ENCODE data around the gene C4B.
"Not testable (repeated sequence)": the region's sequence is repeated elsewhere in the genome, so short reads cannot be mapped to it uniquely, and the experiment has no call there.

The C4B gene

DNA sequence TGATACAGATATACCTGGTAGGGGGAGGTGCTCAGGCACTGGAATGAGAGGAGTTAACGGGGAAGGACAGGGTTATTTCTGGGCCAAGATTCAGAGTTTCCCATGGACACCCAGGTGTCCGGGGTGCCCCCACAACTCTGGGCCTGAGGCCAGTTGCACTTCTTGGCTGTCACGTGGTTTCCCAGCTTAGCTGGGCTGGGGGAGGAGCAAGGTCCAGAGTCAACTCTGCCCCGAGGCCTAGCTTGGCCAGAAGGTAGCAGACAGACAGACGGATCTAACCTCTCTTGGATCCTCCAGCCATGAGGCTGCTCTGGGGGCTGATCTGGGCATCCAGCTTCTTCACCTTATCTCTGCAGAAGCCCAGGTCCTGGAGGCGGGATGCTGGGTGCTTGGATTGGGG is at the start of gene C4B:
TSS of gene C4B (plus strand) at position 249 of the 400 bp plus-strand sequence. CDS start at position 300, 51 bp downstream.
- H3K4me3 ChIP-seq (ENCODE audit: low read depth, low read length); DNase-seq (ENCODE audit: low read depth): not testable (repeated sequence)

DNA sequence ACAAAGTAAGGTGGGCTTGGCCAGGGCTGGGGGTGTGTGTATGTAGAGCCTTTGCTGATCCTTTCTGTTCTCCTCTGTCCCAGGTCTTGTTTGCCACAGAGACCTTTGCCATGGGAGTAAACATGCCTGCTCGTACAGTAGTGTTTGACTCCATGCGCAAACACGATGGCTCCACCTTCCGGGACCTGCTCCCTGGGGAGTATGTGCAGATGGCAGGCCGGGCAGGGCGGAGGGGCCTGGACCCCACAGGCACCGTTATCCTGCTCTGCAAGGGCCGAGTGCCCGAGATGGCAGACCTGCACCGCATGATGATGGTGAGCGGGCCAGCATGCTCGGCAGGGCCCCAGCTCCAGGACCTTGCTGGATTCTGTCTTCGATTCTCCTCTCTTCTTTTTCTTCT is 48.9 kb upstream of the C4B start:
- TF ChIP-seq, protein P1, sequence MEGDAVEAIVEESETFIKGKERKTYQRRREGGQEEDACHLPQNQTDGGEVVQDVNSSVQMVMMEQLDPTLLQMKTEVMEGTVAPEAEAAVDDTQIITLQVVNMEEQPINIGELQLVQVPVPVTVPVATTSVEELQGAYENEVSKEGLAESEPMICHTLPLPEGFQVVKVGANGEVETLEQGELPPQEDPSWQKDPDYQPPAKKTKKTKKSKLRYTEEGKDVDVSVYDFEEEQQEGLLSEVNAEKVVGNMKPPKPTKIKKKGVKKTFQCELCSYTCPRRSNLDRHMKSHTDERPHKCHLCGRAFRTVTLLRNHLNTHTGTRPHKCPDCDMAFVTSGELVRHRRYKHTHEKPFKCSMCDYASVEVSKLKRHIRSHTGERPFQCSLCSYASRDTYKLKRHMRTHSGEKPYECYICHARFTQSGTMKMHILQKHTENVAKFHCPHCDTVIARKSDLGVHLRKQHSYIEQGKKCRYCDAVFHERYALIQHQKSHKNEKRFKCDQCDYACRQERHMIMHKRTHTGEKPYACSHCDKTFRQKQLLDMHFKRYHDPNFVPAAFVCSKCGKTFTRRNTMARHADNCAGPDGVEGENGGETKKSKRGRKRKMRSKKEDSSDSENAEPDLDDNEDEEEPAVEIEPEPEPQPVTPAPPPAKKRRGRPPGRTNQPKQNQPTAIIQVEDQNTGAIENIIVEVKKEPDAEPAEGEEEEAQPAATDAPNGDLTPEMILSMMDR (IDR thresholded peaks at IDR 0.05; ENCODE audit: low read depth, low read length, missing control alignments) = no peak
- no peak for DNase-seq (ENCODE audit: low read depth)
- no peak overlapping the region for H3K4me3 ChIP-seq (ENCODE audit: low read depth, low read length)

DNA sequence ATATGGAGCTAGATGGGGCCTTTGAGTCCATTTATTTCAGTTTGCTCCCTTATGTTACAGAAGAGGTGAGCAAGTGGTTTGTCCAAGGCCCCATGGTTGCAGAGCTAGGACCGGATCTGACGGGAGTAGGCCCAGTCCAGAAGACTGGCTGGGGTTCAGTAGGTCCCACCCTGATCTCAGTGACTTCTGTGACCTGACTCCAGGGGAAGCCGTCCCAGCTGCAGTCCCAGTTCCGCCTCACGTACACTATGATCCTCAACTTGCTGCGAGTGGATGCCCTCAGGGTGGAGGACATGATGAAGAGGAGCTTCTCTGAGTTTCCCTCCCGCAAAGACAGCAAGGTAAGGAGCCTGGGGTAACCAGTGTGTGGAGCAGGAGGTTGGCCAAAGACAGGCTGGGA is 48.1 kb upstream of the C4B start:
- no peak for DNase-seq (ENCODE audit: low read depth)
- TF ChIP-seq, protein P1 (IDR thresholded peaks at IDR 0.05; ENCODE audit: low read depth, low read length, missing control alignments) = no peak

DNA sequence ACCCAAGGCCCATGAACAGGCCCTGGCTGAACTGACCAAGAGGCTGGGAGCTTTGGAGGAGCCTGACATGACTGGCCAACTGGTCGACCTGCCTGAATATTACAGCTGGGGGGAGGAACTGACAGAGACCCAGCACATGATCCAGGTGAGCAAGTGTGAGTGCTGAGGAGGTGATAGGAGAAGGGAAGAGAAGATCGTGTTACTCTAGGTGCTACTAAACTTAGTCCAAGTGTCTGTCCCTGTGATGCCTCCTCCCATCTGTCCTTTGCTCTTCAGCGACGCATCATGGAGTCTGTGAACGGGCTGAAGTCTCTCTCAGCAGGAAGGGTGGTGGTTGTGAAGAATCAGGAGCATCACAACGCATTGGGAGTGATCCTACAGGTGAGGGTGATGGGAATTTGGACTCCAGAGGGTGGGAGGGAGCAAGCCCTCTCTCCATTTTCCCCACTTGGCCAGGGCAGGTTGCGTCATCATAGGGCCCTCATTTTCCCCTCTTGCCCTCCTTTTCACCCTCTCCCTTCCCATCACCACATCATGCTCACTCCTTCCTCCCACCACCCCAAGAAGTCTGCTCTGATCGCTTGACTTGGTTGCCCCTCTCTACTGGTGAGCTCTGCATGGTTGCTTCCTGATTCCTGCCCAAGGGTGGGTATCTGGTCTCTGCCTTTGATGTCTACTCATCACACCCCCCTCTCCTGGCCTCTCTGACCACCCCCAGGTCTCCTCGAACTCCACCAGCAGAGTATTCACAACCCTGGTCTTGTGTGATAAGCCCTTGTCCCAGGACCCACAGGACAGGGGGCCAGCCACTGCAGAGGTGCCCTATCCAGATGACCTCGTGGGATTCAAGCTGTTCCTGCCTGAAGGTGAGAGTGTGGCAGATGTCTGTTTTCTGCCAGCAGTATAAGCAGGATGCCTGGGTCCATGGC is 47.3 kb upstream of the C4B start:
- TF ChIP-seq, protein P1 (IDR thresholded peaks at IDR 0.05; ENCODE audit: low read depth, low read length, missing control alignments) = no peak
- no peak for DNase-seq (ENCODE audit: low read depth)
- no peak overlapping the region for H3K4me3 ChIP-seq (ENCODE audit: low read depth, low read length)

More for the DNA sequence above, 48.1 kb upstream of the C4B start:
- no peak overlapping the region for H3K4me3 ChIP-seq (ENCODE audit: low read depth, low read length)

DNA sequence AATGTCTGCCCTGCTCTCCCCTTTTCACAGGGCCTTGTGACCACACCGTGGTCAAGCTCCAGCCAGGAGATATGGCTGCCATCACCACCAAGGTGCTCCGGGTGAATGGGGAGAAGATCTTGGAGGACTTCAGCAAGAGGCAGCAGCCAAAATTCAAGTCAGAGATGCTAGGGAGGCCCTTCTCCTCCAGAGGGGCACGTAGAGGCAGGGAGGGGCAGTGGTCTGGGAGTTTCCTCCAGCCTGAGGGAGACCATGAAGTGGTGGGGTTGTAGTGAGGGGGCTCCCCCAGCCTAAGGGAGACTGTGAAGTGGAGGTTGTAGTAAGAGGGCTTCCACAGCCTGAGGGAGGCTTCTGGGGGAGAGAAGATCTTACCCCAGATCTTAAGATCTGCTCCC is 46.7 kb upstream of the C4B start:
- no peak overlapping the region for H3K4me3 ChIP-seq (ENCODE audit: low read depth, low read length)
- no peak for DNase-seq (ENCODE audit: low read depth)
- TF ChIP-seq, protein P1 (IDR thresholded peaks at IDR 0.05; ENCODE audit: low read depth, low read length, missing control alignments) = no peak

DNA sequence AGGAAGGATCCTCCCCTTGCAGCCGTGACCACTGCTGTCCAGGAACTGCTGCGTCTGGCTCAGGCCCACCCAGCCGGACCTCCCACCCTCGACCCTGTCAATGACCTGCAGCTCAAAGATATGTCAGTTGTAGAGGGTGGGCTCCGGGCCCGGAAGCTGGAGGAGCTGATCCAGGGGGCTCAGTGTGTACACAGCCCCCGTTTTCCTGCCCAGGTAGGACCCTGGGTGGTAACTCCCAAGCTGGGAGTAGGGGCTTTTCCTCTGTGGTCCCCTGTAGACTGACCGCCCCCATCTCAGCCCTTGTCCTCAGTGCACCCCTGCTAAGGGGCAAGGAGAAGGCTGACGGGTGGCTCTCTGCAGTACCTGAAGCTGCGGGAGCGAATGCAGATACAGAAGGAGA is 46.3 kb upstream of the C4B start:
- H3K4me3 ChIP-seq (ENCODE audit: low read depth, low read length) = no peak overlapping the region
- TF ChIP-seq, protein P1 (IDR thresholded peaks at IDR 0.05; ENCODE audit: low read depth, low read length, missing control alignments) = no peak
- DNase-seq (ENCODE audit: low read depth) = no peak

DNA sequence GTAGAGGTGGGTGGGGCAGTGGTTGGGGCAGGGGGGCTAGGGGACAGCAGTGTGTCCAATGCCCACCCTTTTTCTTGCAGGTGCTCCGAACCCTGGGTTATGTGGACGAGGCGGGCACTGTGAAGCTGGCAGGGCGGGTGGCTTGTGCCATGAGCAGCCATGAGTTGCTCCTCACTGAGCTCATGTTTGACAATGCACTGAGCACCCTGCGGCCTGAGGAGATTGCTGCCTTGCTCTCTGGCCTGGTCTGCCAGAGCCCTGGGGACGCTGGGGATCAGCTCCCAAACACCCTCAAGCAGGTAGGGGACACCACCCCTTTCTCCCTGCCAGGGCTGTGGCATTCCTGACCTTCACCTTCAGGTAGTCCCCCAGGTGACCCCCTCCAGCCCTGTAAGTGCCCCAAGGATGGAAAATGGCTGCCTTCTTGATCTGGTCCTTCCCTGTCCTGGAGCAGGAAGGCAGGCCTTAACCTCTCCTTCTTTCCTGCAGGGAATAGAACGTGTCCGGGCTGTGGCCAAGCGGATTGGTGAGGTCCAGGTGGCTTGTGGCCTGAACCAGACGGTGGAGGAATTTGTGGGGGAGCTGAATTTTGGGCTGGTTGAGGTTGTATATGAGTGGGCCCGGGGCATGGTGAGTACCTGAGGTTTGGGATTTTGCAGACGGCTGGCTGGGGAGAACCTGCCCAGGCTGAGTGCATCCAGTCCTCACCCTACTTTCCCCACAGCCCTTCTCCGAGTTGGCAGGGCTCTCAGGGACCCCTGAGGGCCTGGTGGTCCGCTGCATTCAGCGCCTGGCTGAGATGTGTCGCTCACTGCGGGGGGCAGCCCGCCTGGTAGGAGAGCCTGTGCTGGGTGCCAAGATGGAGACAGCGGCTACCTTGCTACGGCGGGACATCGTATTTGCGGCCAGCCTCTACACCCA is 45.5 kb upstream of the C4B start:
- TF ChIP-seq, protein P1 (IDR thresholded peaks at IDR 0.05; ENCODE audit: low read depth, low read length, missing control alignments) = no peak
- H3K4me3 ChIP-seq (ENCODE audit: low read depth, low read length) = no peak overlapping the region
- no peak for DNase-seq (ENCODE audit: low read depth)

Data from GM12864 (cell line).